ENCODE measurements around the gene AICDA.
A peak's percentile ranks its signal among the peaks of the same experiment; 100 is the strongest.

The AICDA gene

GRCh38 chr12:8612629-8613028 lies at the start of gene AICDA:
AICDA (minus strand) TSS chr12:8612859; CDS start chr12:8612767, 92 bp downstream.
- Mint-ChIP-seq H3K27ac (no peak within 1 kb of the TSS), H3K36me3 (no peaks in the 10 kb centered on the region), H3K27me3 (peaks cover 7% of the 10 kb centered on the region), H3K9me3 (no peaks in the 10 kb centered on the region), H3K4me1 (peaks cover 11% of the 10 kb centered on the region), H3K4me3 (no peak within 1 kb of the TSS)
- CTCF ChIA-PET: interaction anchor here (1.2 to 1.5 kb wide), 3 partner anchors 16 to 69 kb away, joined by 3 to 4 read pairs (median 4); no protein-coding TSS in a partner anchor
- DNase-seq: no peak

DNA sequence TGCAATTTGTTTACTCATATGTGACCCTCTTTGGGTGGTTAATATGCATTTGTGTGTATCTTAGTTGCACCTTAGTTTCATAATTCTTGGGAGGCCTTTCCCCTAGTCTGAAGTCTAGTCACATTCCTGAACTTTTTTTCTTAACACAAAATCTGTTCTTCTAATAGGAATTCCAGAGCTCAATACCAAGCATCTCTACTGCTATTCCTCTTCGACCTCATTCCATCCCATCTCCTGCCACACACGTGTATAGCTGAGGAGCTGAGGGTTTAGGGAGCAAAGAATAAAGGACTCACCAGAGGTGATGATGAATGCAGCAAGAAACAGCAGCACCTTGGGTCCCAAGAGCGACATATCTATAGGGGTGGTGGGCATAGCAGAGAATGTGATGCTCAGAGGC lies 49.1 kb upstream of the AICDA start:
- Mint-ChIP-seq H3K4me3 (no peak overlapping the region), H3K9me3 (no peaks in the 10 kb centered on the region), H3K4me1 (no peaks in the 10 kb centered on the region), H3K27ac (no peak overlapping the region), H3K36me3 (no peaks in the 10 kb centered on the region), H3K27me3 (peaks cover 19% of the 10 kb centered on the region)
- DNase-seq: no peak
- CTCF ChIA-PET: interaction anchor here (1.1 kb wide), 1 partner anchor 233 kb away, joined by 3 read pairs; no protein-coding TSS in a partner anchor

- Mint-ChIP-seq H3K4me3 (no peak overlapping the region), H3K27me3 (peaks cover 17% of the 10 kb centered on the region), H3K27ac (no peak overlapping the region), H3K36me3 (no peaks in the 10 kb centered on the region), H3K4me1 (no peaks in the 10 kb centered on the region), H3K9me3 (no peaks in the 10 kb centered on the region)
- DNase-seq: no peak
- CTCF ChIA-PET: interaction anchor here (0.9 to 1.5 kb wide), 3 partner anchors 230 to 378 kb away, joined by 3 to 4 read pairs (median 3); no protein-coding TSS in a partner anchor
Measured at GRCh38 chr12:8661016-8661415, 48.4 kb upstream of the AICDA start.

- H3K27ac Mint-ChIP-seq: no peak overlapping the region
- H3K9me3 Mint-ChIP-seq: no peaks in the 10 kb centered on the region
- H3K4me1 Mint-ChIP-seq: no peaks in the 10 kb centered on the region
- CTCF ChIA-PET: interaction anchor here (1.1 to 2.9 kb wide), 9 partner anchors 9 to 391 kb away, joined by 3 to 20 read pairs (median 5); no protein-coding TSS in a partner anchor
- no peak overlapping the region for H3K4me3 Mint-ChIP-seq
- no peak for DNase-seq
- peaks cover 29% of the 10 kb centered on the region for H3K27me3 Mint-ChIP-seq
- H3K36me3 Mint-ChIP-seq: no peaks in the 10 kb centered on the region
Measured at GRCh38 chr12:8658346-8658745, 45.7 kb upstream of the AICDA start.

- Mint-ChIP-seq H3K9me3 (no peaks in the 10 kb centered on the region), H3K27me3 (peaks cover 45% of the 10 kb centered on the region), H3K27ac (no peak overlapping the region), H3K4me3 (no peak overlapping the region), H3K4me1 (no peaks in the 10 kb centered on the region), H3K36me3 (no peaks in the 10 kb centered on the region)
- CTCF ChIA-PET: interaction anchor here (0.8 to 2.0 kb wide), 4 partner anchors 235 to 403 kb away, joined by 3 to 9 read pairs (median 8); no protein-coding TSS in a partner anchor
- no peak for DNase-seq
Measured at GRCh38 chr12:8655421-8655820, 42.8 kb upstream of the AICDA start.

- peaks cover 21% of the 10 kb centered on the region for H3K27me3 Mint-ChIP-seq
- no peak overlapping the region for H3K27ac Mint-ChIP-seq
- CTCF ChIA-PET: interaction anchor here (0.8 to 0.9 kb wide), 3 partner anchors 9 to 242 kb away, joined by 3 to 5 read pairs (median 4); no protein-coding TSS in a partner anchor
- H3K4me3 Mint-ChIP-seq: no peak overlapping the region
- peak; percentile 65 for DNase-seq
- H3K9me3 Mint-ChIP-seq: no peaks in the 10 kb centered on the region
- H3K36me3 Mint-ChIP-seq: peaks cover 7% of the 10 kb centered on the region
- peaks cover 52% of the 10 kb centered on the region for H3K4me1 Mint-ChIP-seq
Measured at GRCh38 chr12:8648576-8649205, 36.0 kb upstream of the AICDA start.

DNA sequence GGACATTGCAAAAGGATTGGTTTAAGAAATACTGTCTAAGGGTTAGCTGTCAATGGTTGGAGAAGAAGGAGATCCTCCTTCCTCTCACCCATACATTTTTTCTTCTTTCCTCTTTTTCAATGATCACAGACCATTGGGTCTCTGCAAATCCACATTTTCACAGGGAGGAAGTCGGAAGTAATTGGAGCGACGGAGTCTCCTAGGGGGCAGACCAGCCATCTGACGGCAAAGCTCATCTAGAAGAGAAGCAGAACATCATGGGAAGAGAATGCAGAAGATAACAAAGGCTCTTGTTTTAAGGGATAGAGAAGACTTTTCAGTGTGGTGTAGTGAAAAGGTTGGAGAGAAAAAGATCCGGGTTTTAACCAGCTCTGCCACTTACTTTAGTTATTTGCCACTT lies 35.3 kb upstream of the AICDA start:
- H3K4me3 Mint-ChIP-seq: no peak overlapping the region
- H3K27ac Mint-ChIP-seq: no peak overlapping the region
- peaks cover 17% of the 10 kb centered on the region for H3K27me3 Mint-ChIP-seq
- CTCF ChIA-PET: interaction anchor here (0.6 to 0.9 kb wide), 2 partner anchors 28 to 243 kb away, joined by 3 to 5 read pairs; no protein-coding TSS in a partner anchor
- H3K4me1 Mint-ChIP-seq: peaks cover 56% of the 10 kb centered on the region
- no peak for DNase-seq
- H3K9me3 Mint-ChIP-seq: no peaks in the 10 kb centered on the region
- peaks cover 10% of the 10 kb centered on the region for H3K36me3 Mint-ChIP-seq

GRCh38 chr12:8644345-8645248 lies 31.9 kb upstream of the AICDA start:
- peaks cover 52% of the 10 kb centered on the region for H3K4me1 Mint-ChIP-seq
- peak overlapping the region; percentile 66 for H3K4me3 Mint-ChIP-seq
- peak overlapping the region; percentile 99 for H3K27ac Mint-ChIP-seq
- H3K27me3 Mint-ChIP-seq: peaks cover 9% of the 10 kb centered on the region
- CTCF ChIA-PET: interaction anchor here (0.6 to 1.4 kb wide), 4 partner anchors 97 to 984 kb away, joined by 3 to 4 read pairs (median 4); no protein-coding TSS in a partner anchor
- peak; percentile 80 for DNase-seq
- peaks cover 6% of the 10 kb centered on the region for H3K36me3 Mint-ChIP-seq
- no peaks in the 10 kb centered on the region for H3K9me3 Mint-ChIP-seq

DNA sequence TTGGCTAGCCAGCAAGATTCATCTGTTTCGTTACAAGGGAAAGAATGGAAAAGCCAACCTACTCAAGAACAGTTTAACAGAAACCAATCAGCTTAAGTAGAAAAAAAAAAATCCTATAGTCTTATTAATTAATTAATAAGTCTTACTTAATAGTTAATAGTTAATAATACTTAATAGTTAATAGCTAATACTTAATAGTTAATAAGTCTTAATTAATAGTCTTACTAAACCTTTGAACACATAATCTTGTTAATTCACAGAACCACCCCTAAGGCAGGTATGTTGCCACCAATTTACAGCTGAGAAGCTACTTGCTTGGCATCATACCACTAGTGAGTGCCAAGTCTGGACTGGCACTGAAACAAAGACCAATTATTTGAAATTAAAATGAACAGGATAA lies 30.1 kb upstream of the AICDA start:
- DNase-seq: no peak
- peaks cover 36% of the 10 kb centered on the region for H3K4me1 Mint-ChIP-seq
- CTCF ChIA-PET: interaction anchor here (1.1 kb wide), 1 partner anchor 564 kb away, joined by 3 read pairs; no protein-coding TSS in a partner anchor
- no peaks in the 10 kb centered on the region for H3K9me3 Mint-ChIP-seq
- peaks cover 16% of the 10 kb centered on the region for H3K27me3 Mint-ChIP-seq
- no peak overlapping the region for H3K4me3 Mint-ChIP-seq
- H3K27ac Mint-ChIP-seq: no peak overlapping the region
- peaks cover 6% of the 10 kb centered on the region for H3K36me3 Mint-ChIP-seq

- CTCF ChIA-PET: no interaction called here
- H3K27me3 Mint-ChIP-seq: peaks cover 38% of the 10 kb centered on the region
- H3K4me1 Mint-ChIP-seq: peaks cover 17% of the 10 kb centered on the region
Measured at GRCh38 chr12:8639936-8640335, 27.3 kb upstream of the AICDA start.

GRCh38 chr12:8638951-8639350 lies 26.3 kb upstream of the AICDA start:
- no peak for DNase-seq
- H3K27ac Mint-ChIP-seq: no peak overlapping the region
- CTCF ChIA-PET: no interaction called here
- peaks cover 5% of the 10 kb centered on the region for H3K36me3 Mint-ChIP-seq
- H3K4me3 Mint-ChIP-seq: no peak overlapping the region
- peaks cover 7% of the 10 kb centered on the region for H3K4me1 Mint-ChIP-seq
- peaks cover 38% of the 10 kb centered on the region for H3K27me3 Mint-ChIP-seq
- H3K9me3 Mint-ChIP-seq: no peaks in the 10 kb centered on the region

More at GRCh38 chr12:8639936-8640335, 27.3 kb upstream of the AICDA start:
- Mint-ChIP-seq H3K36me3 (peaks cover 5% of the 10 kb centered on the region), H3K9me3 (no peaks in the 10 kb centered on the region), H3K4me3 (no peak overlapping the region), H3K27ac (no peak overlapping the region)
- no peak for DNase-seq

DNA sequence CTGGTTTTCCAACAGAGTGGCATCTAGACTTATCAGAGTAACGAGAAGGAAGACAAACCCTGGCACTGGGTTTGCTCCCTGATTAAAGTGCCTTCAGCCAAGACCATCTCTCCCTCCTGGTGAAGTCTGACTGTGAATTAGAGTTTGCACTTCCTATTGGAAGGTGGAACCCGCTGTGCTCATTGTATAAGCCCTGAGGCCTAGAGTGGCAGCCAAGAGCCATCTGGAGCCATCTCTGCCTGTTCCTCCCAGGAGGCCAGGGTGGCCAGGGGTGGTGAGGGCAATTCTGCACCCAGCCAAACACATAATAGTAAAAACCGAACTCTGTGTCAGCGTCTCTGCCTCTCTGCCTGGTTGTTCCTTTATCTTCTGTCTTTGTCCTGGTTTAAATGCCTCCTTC lies 25.0 kb upstream of the AICDA start:
- CTCF ChIA-PET: no interaction called here
- no peaks in the 10 kb centered on the region for H3K9me3 Mint-ChIP-seq
- no peak for DNase-seq
- peaks cover 38% of the 10 kb centered on the region for H3K27me3 Mint-ChIP-seq
- no peaks in the 10 kb centered on the region for H3K4me1 Mint-ChIP-seq
- no peak overlapping the region for H3K27ac Mint-ChIP-seq
- no peak overlapping the region for H3K4me3 Mint-ChIP-seq
- H3K36me3 Mint-ChIP-seq: peaks cover 1% of the 10 kb centered on the region

- H3K27ac Mint-ChIP-seq: no peak overlapping the region
- H3K27me3 Mint-ChIP-seq: peaks cover 38% of the 10 kb centered on the region
- H3K4me1 Mint-ChIP-seq: no peaks in the 10 kb centered on the region
- H3K9me3 Mint-ChIP-seq: no peaks in the 10 kb centered on the region
- H3K36me3 Mint-ChIP-seq: no peaks in the 10 kb centered on the region
- CTCF ChIA-PET: no interaction called here
- DNase-seq: no peak
- no peak overlapping the region for H3K4me3 Mint-ChIP-seq
Measured at GRCh38 chr12:8637244-8637643, 24.6 kb upstream of the AICDA start.

GRCh38 chr12:8636581-8636980 lies 23.9 kb upstream of the AICDA start:
- no peak for DNase-seq
- Mint-ChIP-seq H3K9me3 (no peaks in the 10 kb centered on the region), H3K27ac (no peak overlapping the region), H3K4me1 (no peaks in the 10 kb centered on the region), H3K4me3 (no peak overlapping the region), H3K27me3 (peaks cover 36% of the 10 kb centered on the region), H3K36me3 (no peaks in the 10 kb centered on the region)
- CTCF ChIA-PET: no interaction called here
